ENCODE measurements around the gene ATR. TPM values are rescaled to one million over a fixed set of nuclear protein-coding genes. Genes with fewer than 3 reads are reported as not detected.

The ATR gene
- total and polyA plus RNA-seq, 10 of the 15 experiments (the other 5 are each of a cell fraction or from before 2014, with no cell fraction given) = 21.0 to 41.5 (median 30.1) TPM

DNA sequence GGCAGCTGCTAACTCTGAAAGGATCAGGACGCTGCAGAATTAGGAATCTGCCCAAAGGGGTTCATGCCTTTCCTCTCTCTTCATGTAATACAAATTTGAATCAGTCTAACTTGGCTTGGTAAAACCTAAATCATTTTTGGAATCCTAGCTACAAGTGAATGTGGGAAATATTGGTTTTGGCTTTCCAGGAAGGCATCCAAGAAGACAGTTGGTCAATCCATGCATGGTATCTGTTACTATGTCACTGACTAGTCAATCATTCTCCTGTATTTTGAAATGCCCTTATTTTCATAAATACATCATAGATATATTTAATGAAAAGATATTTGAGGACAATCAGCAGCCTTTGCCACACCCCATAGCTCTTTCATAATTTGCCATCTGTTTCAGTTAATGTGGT lies 10.2 kb upstream of the ATR start:
- FAIRE-seq (no peak), ATAC-seq (no peak), DNase-seq (ENCODE audit: low read depth, low spot score) (no peak)
- SMC1A ChIA-PET (ENCODE audit: uncharacterized antibody, unreplicated experiment) = interaction anchor here (0.7 to 1.6 kb wide), 3 partner anchors 9 to 402 kb away, joined by 3 read pairs; no protein-coding TSS in a partner anchor
- RAD21 ChIA-PET (ENCODE audit: unreplicated experiment) = interaction anchor here (1.0 kb wide), 1 partner anchor 10 kb away, joined by 4 read pairs; the partner anchor contains the start of gene ATR
- no TSS peak for BruUV-seq (replicated peaks)
- no peak overlapping the region for H3K4me3 ChIP-seq
- H3K9ac ChIP-seq (ENCODE audit: control insufficient read depth, insufficient read depth, low read length) = no peak overlapping the region
- TF ChIP-seq, protein P1, sequence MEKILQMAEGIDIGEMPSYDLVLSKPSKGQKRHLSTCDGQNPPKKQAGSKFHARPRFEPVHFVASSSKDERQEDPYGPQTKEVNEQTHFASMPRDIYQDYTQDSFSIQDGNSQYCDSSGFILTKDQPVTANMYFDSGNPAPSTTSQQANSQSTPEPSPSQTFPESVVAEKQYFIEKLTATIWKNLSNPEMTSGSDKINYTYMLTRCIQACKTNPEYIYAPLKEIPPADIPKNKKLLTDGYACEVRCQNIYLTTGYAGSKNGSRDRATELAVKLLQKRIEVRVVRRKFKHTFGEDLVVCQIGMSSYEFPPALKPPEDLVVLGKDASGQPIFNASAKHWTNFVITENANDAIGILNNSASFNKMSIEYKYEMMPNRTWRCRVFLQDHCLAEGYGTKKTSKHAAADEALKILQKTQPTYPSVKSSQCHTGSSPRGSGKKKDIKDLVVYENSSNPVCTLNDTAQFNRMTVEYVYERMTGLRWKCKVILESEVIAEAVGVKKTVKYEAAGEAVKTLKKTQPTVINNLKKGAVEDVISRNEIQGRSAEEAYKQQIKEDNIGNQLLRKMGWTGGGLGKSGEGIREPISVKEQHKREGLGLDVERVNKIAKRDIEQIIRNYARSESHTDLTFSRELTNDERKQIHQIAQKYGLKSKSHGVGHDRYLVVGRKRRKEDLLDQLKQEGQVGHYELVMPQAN (conservative IDR thresholded peaks at IDR 0.05) = no peak
- TF ChIP-seq RUNX3 (IDR thresholded peaks at IDR 0.05; ENCODE audit: low read length) = no peak
- no peak for TF ChIP-seq CREB1 (IDR thresholded peaks at IDR 0.05; ENCODE audit: low read depth)
- no peak for TF ChIP-seq RAD21 (IDR thresholded peaks at IDR 0.05; ENCODE audit: insufficient read depth, low read depth, low read length)
- TF ChIP-seq, protein P2, sequence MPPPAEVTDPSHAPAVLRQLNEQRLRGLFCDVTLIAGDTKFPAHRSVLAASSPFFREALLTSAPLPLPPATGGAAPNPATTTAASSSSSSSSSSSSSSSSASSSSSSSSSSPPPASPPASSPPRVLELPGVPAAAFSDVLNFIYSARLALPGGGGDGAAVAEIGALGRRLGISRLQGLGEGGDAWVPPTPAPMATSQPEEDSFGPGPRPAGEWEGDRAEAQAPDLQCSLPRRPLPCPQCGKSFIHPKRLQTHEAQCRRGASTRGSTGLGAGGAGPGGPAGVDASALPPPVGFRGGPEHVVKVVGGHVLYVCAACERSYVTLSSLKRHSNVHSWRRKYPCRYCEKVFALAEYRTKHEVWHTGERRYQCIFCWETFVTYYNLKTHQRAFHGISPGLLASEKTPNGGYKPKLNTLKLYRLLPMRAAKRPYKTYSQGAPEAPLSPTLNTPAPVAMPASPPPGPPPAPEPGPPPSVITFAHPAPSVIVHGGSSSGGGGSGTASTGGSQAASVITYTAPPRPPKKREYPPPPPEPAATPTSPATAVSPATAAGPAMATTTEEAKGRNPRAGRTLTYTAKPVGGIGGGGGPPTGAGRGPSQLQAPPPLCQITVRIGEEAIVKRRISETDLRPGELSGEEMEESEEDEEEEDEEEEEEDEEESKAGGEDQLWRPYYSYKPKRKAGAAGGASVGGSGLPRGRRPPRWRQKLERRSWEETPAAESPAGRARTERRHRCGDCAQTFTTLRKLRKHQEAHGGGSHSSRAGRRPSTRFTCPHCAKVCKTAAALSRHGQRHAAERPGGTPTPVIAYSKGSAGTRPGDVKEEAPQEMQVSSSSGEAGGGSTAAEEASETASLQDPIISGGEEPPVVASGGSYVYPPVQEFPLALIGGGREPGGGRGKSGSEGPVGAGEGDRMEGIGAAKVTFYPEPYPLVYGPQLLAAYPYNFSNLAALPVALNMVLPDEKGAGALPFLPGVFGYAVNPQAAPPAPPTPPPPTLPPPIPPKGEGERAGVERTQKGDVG (CRISPR knock-in tag; IDR thresholded peaks at IDR 0.05) = no peak
- TF ChIP-seq, protein P3, sequence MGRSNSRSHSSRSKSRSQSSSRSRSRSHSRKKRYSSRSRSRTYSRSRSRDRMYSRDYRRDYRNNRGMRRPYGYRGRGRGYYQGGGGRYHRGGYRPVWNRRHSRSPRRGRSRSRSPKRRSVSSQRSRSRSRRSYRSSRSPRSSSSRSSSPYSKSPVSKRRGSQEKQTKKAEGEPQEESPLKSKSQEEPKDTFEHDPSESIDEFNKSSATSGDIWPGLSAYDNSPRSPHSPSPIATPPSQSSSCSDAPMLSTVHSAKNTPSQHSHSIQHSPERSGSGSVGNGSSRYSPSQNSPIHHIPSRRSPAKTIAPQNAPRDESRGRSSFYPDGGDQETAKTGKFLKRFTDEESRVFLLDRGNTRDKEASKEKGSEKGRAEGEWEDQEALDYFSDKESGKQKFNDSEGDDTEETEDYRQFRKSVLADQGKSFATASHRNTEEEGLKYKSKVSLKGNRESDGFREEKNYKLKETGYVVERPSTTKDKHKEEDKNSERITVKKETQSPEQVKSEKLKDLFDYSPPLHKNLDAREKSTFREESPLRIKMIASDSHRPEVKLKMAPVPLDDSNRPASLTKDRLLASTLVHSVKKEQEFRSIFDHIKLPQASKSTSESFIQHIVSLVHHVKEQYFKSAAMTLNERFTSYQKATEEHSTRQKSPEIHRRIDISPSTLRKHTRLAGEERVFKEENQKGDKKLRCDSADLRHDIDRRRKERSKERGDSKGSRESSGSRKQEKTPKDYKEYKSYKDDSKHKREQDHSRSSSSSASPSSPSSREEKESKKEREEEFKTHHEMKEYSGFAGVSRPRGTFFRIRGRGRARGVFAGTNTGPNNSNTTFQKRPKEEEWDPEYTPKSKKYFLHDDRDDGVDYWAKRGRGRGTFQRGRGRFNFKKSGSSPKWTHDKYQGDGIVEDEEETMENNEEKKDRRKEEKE (IDR thresholded peaks at IDR 0.05) = no peak
- in situ Hi-C loops (cut with MboI) (no loop called here), intact Hi-C loops (cut with micrococcal nuclease; ENCODE audit: unreplicated experiment) (loop anchor here (5.0 to 10.0 kb wide), 3 partner anchors 94 to 316 kb away; no protein-coding TSS in a partner anchor)
- no peaks in the 10 kb centered on the region for H4K20me1 ChIP-seq (ENCODE audit: control insufficient read depth, insufficient read depth)
- H3K36me3 ChIP-seq (ENCODE audit: control insufficient read depth in 2 of 2, insufficient read depth in 2 of 2, low read length in 1 of 2) = no peaks in the 10 kb centered on the region
- WGBS (ENCODE audit: insufficient coverage, insufficient replicate concordance, low lambda C conversion rate, missing lambda C conversion rate) = 0% methylated on average over 1 of the region's 1 CpG
- no peaks in the 10 kb centered on the region for H3K79me2 ChIP-seq (ENCODE audit: control insufficient read depth, insufficient read depth, low read length)
- H3K27ac ChIP-seq (ENCODE audit: control insufficient read depth, insufficient read depth) = no peak overlapping the region
- POLR2A ChIA-PET = no interaction called here
- CTCF ChIA-PET = interaction anchor here (1.7 to 2.0 kb wide), 2 partner anchors 8 to 240 kb away, joined by 6 to 10 read pairs; no protein-coding TSS in a partner anchor
- no peak overlapping the region for H3K4me2 ChIP-seq (ENCODE audit: control insufficient read depth, insufficient read depth)
- no peaks in the 10 kb centered on the region for H3K4me1 ChIP-seq (ENCODE audit: control insufficient read depth, insufficient read depth, low read length)
- no peaks in the 10 kb centered on the region for H3K27me3 ChIP-seq (replicated peaks in 1 of 2; ENCODE audit: control insufficient read depth in 2 of 2, insufficient read depth in 2 of 2, low read length in 1 of 2)
- H3K9me3 ChIP-seq (replicated peaks; ENCODE audit: control insufficient read depth, insufficient read depth, low read length) = no peaks in the 10 kb centered on the region
- no peak overlapping the region for H2AFZ ChIP-seq (ENCODE audit: control insufficient read depth, low read depth, low read length)
